ENCODE measurements around the gene IWS1.
"Not testable (repeated sequence)": the region's sequence is repeated elsewhere in the genome, so short reads cannot be mapped to it uniquely, and the experiment has no call there.

Gene IWS1

DNA sequence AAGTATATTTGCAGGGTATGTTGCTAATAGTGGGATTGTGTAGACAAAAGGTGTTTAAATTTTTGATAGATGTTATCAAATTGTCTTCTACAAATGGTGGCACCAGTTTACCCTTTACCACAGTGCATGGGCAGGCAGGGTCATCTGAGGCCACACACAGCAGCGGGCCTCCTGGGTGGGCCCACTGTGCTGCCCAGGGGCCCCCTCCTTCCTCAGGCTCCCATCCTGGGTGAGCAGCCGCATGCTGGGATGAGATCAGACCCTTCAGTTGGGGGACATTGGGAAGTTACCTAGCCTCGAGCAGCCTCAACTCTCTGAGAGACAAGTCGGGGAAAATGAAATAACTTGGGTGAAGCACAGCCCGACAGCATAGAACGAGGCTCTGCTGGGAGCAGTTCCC is 18.9 kb upstream of the IWS1 start:
- Histone ChIP-seq H3K23ac (ENCODE audit: low read depth, low read length, poor library complexity) (no peak overlapping the region), H2AFZ (ENCODE audit: low read length) (no peak overlapping the region), H3K9me3 (replicated peaks in 1 of 2; ENCODE audit: control insufficient read depth in 2 of 2, insufficient read depth in 1 of 2, low read depth in 1 of 2, low read length in 2 of 2) (no peaks in the 10 kb centered on the region), H4K91ac (ENCODE audit: low read depth, low read length, poor library complexity) (no peak overlapping the region), H3K36me3 (replicated peaks in 1 of 2; ENCODE audit: control insufficient read depth in 2 of 2, insufficient read depth in 2 of 2, low read length in 2 of 2) (no peaks in the 10 kb centered on the region), H4K8ac (ENCODE audit: low read depth, low read length) (no peak overlapping the region), H3K79me1 (ENCODE audit: low read depth, low read length) (no peaks in the 10 kb centered on the region), H2AK5ac (ENCODE audit: low read depth, low read length) (no peak overlapping the region), H3K18ac (ENCODE audit: low read length) (no peak overlapping the region), H2BK12ac (ENCODE audit: low read length) (no peak overlapping the region), H3K4me1 (ENCODE audit: control insufficient read depth in 2 of 2, insufficient read depth in 1 of 2, low read depth in 1 of 2, low read length in 2 of 2) (no peaks in the 10 kb centered on the region), H3K4ac (ENCODE audit: low read length) (no peak overlapping the region), H3K14ac (ENCODE audit: low read length) (no peak overlapping the region), H3K27ac (replicated peaks; ENCODE audit: low read length) (no peak overlapping the region), H3K4me3 (ENCODE audit: low read length in 2 of 2) (no peak overlapping the region), H3K9ac (ENCODE audit: low read depth, low read length, poor library complexity) (no peak overlapping the region), H2BK15ac (ENCODE audit: low read length) (no peak overlapping the region), H2BK120ac (ENCODE audit: low read depth, low read length) (no peak overlapping the region), H2BK5ac (ENCODE audit: low read length) (no peak overlapping the region), H3K4me2 (ENCODE audit: insufficient read depth, low read length, poor library complexity, severe bottlenecking) (no peak overlapping the region), H3K27me3 (ENCODE audit: control insufficient read depth in 3 of 3, insufficient read depth in 3 of 3, low read depth in 1 of 3, low read length in 3 of 3) (peaks cover 0 to 36% (median 0%) of the 10 kb centered on the region in 3 experiments)
- no peak for DNase-seq (ENCODE audit: low spot score)
- no CpG with 5 or more reads among the region's 6 CpGs for WGBS, 2 donors (ENCODE audit: extremely low coverage in 2 of 2, insufficient read length in 2 of 2, insufficient replicate concordance in 1 of 2)

DNA sequence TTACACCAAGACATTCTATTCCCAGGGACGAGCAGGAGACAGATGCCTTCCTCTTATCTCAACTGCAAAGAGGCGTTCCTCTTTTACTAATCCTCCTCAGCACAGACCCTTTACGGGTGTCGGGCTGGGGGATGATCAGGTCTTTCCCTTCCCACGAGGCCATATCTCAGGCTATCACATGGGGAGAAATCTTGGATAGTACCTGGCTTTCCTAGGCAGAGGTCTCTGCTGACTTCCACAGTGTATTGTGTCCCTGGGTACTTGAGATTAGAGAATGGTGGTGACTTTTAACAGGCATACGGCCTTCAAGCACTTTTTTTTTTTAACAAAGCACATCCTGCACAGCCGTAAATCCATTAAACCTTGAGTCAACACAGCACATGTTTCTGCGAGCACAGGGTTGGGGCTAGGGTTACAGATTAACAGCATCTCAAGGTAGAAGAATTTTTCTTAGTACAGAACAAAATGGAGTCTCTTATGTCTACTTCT is 16.8 kb upstream of the IWS1 start:
- H3K18ac ChIP-seq (ENCODE audit: low read length); H3K4ac ChIP-seq (ENCODE audit: low read length); DNase-seq (ENCODE audit: low spot score); H3K79me1 ChIP-seq (ENCODE audit: low read depth, low read length); H3K4me1 ChIP-seq (ENCODE audit: control insufficient read depth in 2 of 2, insufficient read depth in 1 of 2, low read depth in 1 of 2, low read length in 2 of 2); H2AK5ac ChIP-seq (ENCODE audit: low read depth, low read length); H2AFZ ChIP-seq (ENCODE audit: low read length); H3K27ac ChIP-seq (replicated peaks; ENCODE audit: low read length); H2BK120ac ChIP-seq (ENCODE audit: low read depth, low read length); H2BK5ac ChIP-seq (ENCODE audit: low read length); H3K36me3 ChIP-seq (replicated peaks in 1 of 2; ENCODE audit: control insufficient read depth in 2 of 2, insufficient read depth in 2 of 2, low read length in 2 of 2); H3K4me2 ChIP-seq (ENCODE audit: insufficient read depth, low read length, poor library complexity, severe bottlenecking); H2BK15ac ChIP-seq (ENCODE audit: low read length); H3K14ac ChIP-seq (ENCODE audit: low read length); H4K8ac ChIP-seq (ENCODE audit: low read depth, low read length); H2BK12ac ChIP-seq (ENCODE audit: low read length); H3K4me3 ChIP-seq (ENCODE audit: low read length in 2 of 2); H3K9ac ChIP-seq (ENCODE audit: low read depth, low read length, poor library complexity); H3K23ac ChIP-seq (ENCODE audit: low read depth, low read length, poor library complexity); H3K9me3 ChIP-seq (replicated peaks in 1 of 2; ENCODE audit: control insufficient read depth in 2 of 2, insufficient read depth in 1 of 2, low read depth in 1 of 2, low read length in 2 of 2); H4K91ac ChIP-seq (ENCODE audit: low read depth, low read length, poor library complexity): not testable (repeated sequence)
- H3K27me3 ChIP-seq (ENCODE audit: control insufficient read depth in 3 of 3, insufficient read depth in 3 of 3, low read depth in 1 of 3, low read length in 3 of 3): peaks cover 0 to 34% (median 0%) of the 10 kb centered on the region in 3 experiments
- no CpG with 5 or more reads among the region's 8 CpGs for WGBS, 2 donors (ENCODE audit: extremely low coverage in 2 of 2, insufficient read length in 2 of 2, insufficient replicate concordance in 1 of 2)

DNA sequence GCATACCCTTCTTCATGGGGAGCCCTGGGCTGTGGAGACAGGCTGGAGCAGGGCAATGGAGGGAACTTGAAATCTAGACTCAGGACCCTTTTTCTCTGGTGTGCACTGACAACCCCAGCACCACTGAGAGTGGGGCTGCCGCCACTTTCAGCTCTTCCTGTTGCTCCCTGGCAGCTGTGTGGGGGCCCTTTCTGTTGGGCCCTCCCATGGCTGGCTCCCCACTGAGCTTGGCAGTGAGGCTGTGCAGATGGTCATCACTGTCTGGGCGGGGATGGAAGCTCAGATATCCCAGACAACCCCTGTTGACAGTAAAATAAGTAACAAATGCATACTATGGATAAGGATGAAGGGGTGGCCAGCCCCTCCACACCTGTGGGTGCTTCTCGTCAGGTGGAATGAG is 15.9 kb upstream of the IWS1 start:
- H3K4me3 ChIP-seq (ENCODE audit: low read length in 2 of 2): no peak overlapping the region
- H2AFZ ChIP-seq (ENCODE audit: low read length): no peak overlapping the region
- DNase-seq (ENCODE audit: low spot score): no peak
- no peak overlapping the region for H2BK5ac ChIP-seq (ENCODE audit: low read length)
- no peak overlapping the region for H2BK12ac ChIP-seq (ENCODE audit: low read length)
- no peak overlapping the region for H3K9ac ChIP-seq (ENCODE audit: low read depth, low read length, poor library complexity)
- H2AK5ac ChIP-seq (ENCODE audit: low read depth, low read length): no peak overlapping the region
- no peak overlapping the region for H3K14ac ChIP-seq (ENCODE audit: low read length)
- H3K9me3 ChIP-seq (replicated peaks in 1 of 2; ENCODE audit: control insufficient read depth in 2 of 2, insufficient read depth in 1 of 2, low read depth in 1 of 2, low read length in 2 of 2): no peaks in the 10 kb centered on the region
- H3K79me1 ChIP-seq (ENCODE audit: low read depth, low read length): no peaks in the 10 kb centered on the region
- no CpG with 5 or more reads among the region's 3 CpGs for WGBS, 2 donors (ENCODE audit: extremely low coverage in 2 of 2, insufficient read length in 2 of 2, insufficient replicate concordance in 1 of 2)
- no peak overlapping the region for H4K91ac ChIP-seq (ENCODE audit: low read depth, low read length, poor library complexity)
- H4K8ac ChIP-seq (ENCODE audit: low read depth, low read length): no peak overlapping the region
- H3K18ac ChIP-seq (ENCODE audit: low read length): no peak overlapping the region
- no peak overlapping the region for H3K23ac ChIP-seq (ENCODE audit: low read depth, low read length, poor library complexity)
- H3K27me3 ChIP-seq (ENCODE audit: control insufficient read depth in 3 of 3, insufficient read depth in 3 of 3, low read depth in 1 of 3, low read length in 3 of 3): peaks cover 0 to 33% (median 0%) of the 10 kb centered on the region in 3 experiments
- H2BK15ac ChIP-seq (ENCODE audit: low read length): no peak overlapping the region
- no peak overlapping the region for H3K4ac ChIP-seq (ENCODE audit: low read length)
- no peak overlapping the region for H3K27ac ChIP-seq (replicated peaks; ENCODE audit: low read length)
- H3K36me3 ChIP-seq (replicated peaks in 1 of 2; ENCODE audit: control insufficient read depth in 2 of 2, insufficient read depth in 2 of 2, low read length in 2 of 2): no peaks in the 10 kb centered on the region
- no peak overlapping the region for H2BK120ac ChIP-seq (ENCODE audit: low read depth, low read length)
- H3K4me2 ChIP-seq (ENCODE audit: insufficient read depth, low read length, poor library complexity, severe bottlenecking): no peak overlapping the region
- H3K4me1 ChIP-seq (ENCODE audit: control insufficient read depth in 2 of 2, insufficient read depth in 1 of 2, low read depth in 1 of 2, low read length in 2 of 2): peaks cover 0 to under 1% of the 10 kb centered on the region in 2 donors

DNA sequence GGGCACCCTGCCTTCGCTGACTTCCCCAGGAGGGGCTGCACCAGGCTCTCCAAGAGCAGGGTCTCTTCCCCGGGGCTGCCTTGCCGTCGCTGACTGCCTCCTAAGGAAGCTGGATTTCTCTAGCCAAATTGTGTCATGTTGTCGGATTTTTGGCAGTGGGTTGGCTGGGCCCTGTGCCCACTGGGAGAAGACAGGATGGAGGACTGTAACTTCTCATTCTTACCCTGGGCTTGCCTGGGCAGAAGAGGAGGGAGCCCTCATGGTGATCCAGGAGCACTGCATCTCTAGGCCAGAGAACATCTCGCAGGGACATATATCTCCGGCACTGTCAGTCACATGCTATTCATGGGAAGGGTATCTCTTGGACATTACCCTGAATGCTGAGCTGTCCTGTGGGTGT is 15.5 kb upstream of the IWS1 start:
- H3K36me3 ChIP-seq (replicated peaks in 1 of 2; ENCODE audit: control insufficient read depth in 2 of 2, insufficient read depth in 2 of 2, low read length in 2 of 2): no peaks in the 10 kb centered on the region
- no peak overlapping the region for H4K91ac ChIP-seq (ENCODE audit: low read depth, low read length, poor library complexity)
- no peak overlapping the region for H3K4me2 ChIP-seq (ENCODE audit: insufficient read depth, low read length, poor library complexity, severe bottlenecking)
- no CpG with 5 or more reads among the region's 7 CpGs for WGBS, 2 donors (ENCODE audit: extremely low coverage in 2 of 2, insufficient read length in 2 of 2, insufficient replicate concordance in 1 of 2)
- no peaks in the 10 kb centered on the region for H3K79me1 ChIP-seq (ENCODE audit: low read depth, low read length)
- H3K14ac ChIP-seq (ENCODE audit: low read length): no peak overlapping the region
- H2BK120ac ChIP-seq (ENCODE audit: low read depth, low read length): no peak overlapping the region
- H3K4ac ChIP-seq (ENCODE audit: low read length): no peak overlapping the region
- H2BK15ac ChIP-seq (ENCODE audit: low read length): no peak overlapping the region
- H3K4me3 ChIP-seq (ENCODE audit: low read length in 2 of 2): no peak overlapping the region
- H3K9ac ChIP-seq (ENCODE audit: low read depth, low read length, poor library complexity): no peak overlapping the region
- H3K23ac ChIP-seq (ENCODE audit: low read depth, low read length, poor library complexity): no peak overlapping the region
- no peak overlapping the region for H2BK12ac ChIP-seq (ENCODE audit: low read length)
- peaks cover 0 to 3% of the 10 kb centered on the region in 2 donors for H3K4me1 ChIP-seq (ENCODE audit: control insufficient read depth in 2 of 2, insufficient read depth in 1 of 2, low read depth in 1 of 2, low read length in 2 of 2)
- H2BK5ac ChIP-seq (ENCODE audit: low read length): no peak overlapping the region
- H2AK5ac ChIP-seq (ENCODE audit: low read depth, low read length): no peak overlapping the region
- no peak overlapping the region for H3K27ac ChIP-seq (replicated peaks; ENCODE audit: low read length)
- DNase-seq (ENCODE audit: low spot score): no peak
- no peak overlapping the region for H4K8ac ChIP-seq (ENCODE audit: low read depth, low read length)
- no peaks in the 10 kb centered on the region for H3K9me3 ChIP-seq (replicated peaks in 1 of 2; ENCODE audit: control insufficient read depth in 2 of 2, insufficient read depth in 1 of 2, low read depth in 1 of 2, low read length in 2 of 2)
- no peak overlapping the region for H2AFZ ChIP-seq (ENCODE audit: low read length)
- peaks cover 0 to 33% (median 0%) of the 10 kb centered on the region in 3 experiments for H3K27me3 ChIP-seq (ENCODE audit: control insufficient read depth in 3 of 3, insufficient read depth in 3 of 3, low read depth in 1 of 3, low read length in 3 of 3)
- no peak overlapping the region for H3K18ac ChIP-seq (ENCODE audit: low read length)

Measured in neuronal stem cell (in vitro differentiated cells).